ENCODE results near the gene SPDYE6.
"Not testable (repeated sequence)": the region's sequence is repeated elsewhere in the genome, so short reads cannot be mapped to it uniquely, and the experiment has no call there.

SPDYE6 gene

DNA sequence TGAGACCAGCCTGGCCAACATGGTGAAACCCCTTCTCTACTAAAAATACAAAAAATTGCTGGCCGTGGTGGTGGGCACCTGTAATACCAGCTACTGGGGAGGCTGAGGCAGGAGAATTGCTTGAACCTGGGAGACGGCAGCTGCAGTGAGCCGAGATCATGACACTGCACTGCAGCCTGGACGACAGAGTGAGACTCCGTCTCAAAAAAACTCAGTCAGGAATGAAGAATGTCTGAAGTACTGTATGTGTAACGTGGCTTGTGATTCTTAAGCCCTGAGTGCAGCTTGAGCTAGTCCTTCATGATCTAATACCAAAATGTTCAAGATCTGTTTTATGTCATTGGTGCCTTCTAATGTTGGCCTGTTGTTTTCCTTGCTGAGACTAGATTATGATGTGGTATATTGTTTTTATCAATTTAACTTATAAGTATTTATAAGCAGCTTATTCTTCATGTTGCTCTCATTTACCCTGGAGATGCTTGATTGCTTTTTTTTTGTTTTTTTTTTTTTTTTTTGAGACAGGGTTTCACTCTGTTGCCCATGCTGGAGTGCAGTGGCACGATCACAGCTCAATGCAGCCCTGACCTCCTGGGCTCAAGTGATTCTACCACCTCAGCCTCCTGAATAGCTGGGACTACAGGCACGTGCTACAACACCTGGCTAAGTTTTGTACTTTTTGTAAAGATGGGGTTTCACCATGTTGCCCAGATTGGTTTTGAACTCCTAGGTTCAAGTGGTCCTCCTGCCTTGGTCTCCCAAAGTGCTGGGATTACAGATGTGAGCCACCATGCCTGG is 25.4 kb downstream of the SPDYE6 start:
- H3K36me3 Mint-ChIP-seq (ENCODE audit: low read depth); H3K27ac Mint-ChIP-seq; H3K4me3 Mint-ChIP-seq; intact Hi-C loops (cut with micrococcal nuclease); H3K9me3 Mint-ChIP-seq: not testable (repeated sequence)
- Mint-ChIP-seq H3K4me1 (ENCODE audit: low read depth) (peaks cover 11% of the 10 kb centered on the region), H3K27me3 (peaks cover 11% of the 10 kb centered on the region)

DNA sequence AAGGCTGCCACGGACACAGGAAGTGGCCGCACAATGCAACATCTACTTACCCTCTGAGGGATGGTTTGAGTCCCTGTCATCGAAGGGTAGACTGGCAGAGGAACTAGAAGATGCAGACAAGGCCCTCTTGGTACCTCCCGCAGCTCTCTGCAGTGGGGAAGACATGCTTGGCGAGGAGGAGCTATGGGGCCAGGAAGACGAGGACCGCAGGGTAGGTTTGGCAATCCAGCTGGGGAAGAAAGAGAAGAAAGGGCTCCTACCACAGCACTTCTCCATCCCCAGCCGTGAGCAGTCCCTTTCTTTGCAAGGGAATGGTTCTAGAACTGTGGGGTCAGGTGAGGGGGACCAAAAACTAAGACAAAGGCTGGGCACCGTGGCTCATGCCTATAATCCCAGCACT is 26.9 kb downstream of the SPDYE6 start:
- Mint-ChIP-seq H3K4me1 (ENCODE audit: low read depth) (peaks cover 11% of the 10 kb centered on the region), H3K27me3 (peaks cover 11% of the 10 kb centered on the region)
- intact Hi-C loops (cut with micrococcal nuclease); H3K27ac Mint-ChIP-seq; H3K36me3 Mint-ChIP-seq (ENCODE audit: low read depth); H3K4me3 Mint-ChIP-seq; H3K9me3 Mint-ChIP-seq: not testable (repeated sequence)

DNA sequence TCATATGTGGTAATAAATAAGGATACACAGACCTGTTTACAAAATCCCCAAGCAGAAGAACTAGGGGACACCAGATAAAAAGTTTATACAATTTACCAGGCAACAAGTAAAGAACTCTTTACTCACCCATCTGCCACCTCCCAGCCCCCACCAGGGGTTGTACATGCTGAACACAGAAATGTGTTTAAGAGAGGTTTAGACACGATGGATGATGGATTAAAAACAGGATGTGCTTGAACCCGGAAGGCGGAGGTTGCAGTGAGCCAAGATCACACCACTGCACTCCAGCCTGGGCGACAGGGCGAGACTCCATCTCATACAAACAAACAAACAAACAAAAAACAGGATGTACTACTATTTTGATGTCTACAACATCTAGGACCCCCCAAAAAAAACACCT is 27.4 kb downstream of the SPDYE6 start:
- H3K4me1 Mint-ChIP-seq (ENCODE audit: low read depth): peaks cover 11% of the 10 kb centered on the region
- H3K36me3 Mint-ChIP-seq (ENCODE audit: low read depth); H3K27ac Mint-ChIP-seq; H3K4me3 Mint-ChIP-seq; intact Hi-C loops (cut with micrococcal nuclease); H3K9me3 Mint-ChIP-seq: not testable (repeated sequence)
- peaks cover 11% of the 10 kb centered on the region for H3K27me3 Mint-ChIP-seq

DNA sequence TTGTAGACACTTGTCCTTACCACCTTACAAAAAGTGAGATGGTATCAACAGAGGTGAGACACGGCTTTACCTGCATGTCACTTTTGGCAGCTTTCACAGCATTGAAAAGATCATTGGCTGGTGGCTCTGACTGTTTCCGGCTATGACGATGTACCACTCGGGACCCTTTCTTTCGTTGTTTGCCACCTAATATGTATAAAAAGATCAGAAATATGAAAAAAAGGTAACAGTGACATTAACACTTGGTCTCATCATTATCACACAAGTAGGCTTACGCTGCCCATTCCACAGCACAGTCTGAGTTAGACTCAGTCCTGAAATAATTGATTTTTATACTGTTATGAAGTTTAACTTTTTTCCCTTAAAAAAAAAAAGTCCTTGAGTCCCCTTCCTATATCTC is 29.1 kb downstream of the SPDYE6 start:
- intact Hi-C loops (cut with micrococcal nuclease); H3K36me3 Mint-ChIP-seq (ENCODE audit: low read depth); H3K9me3 Mint-ChIP-seq; H3K4me3 Mint-ChIP-seq; H3K27me3 Mint-ChIP-seq; H3K27ac Mint-ChIP-seq: not testable (repeated sequence)
- peaks cover 11% of the 10 kb centered on the region for H3K4me1 Mint-ChIP-seq (ENCODE audit: low read depth)

DNA sequence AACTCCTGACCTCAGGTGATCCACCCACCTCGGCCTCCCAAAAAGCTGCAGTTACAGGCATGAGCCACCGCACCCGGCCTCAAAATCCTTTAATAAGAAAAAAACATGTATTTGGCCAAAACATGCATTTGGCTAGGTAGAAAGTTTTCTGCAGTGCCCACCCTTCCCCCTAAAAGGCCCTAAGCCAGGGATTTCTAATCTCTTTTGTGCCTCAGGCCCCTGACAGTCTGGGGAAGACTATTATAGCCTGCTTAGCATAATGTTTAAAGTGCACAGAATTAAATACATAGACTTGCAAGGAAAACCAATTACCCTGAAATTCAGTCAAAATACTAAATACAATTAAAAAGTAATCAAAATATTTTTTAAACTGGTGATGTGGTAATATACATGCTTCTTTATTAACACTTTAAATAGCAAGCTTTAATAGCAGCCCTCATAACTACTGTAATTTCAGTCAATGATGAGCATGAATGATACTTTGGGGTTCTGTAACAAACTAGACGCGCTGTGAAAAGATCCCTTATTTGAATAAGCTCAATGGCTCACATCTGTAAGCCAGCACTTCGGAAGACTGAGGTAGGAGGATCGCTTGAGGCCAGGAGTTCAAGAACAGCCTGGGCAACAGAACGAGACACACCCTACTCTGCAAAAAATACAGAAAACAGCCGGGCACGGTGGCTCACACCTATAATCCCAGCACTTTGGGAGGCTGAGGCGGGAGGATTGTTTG is 29.9 kb downstream of the SPDYE6 start:
- Mint-ChIP-seq H3K27ac (no peak overlapping the region), H3K27me3 (peaks cover 9% of the 10 kb centered on the region), H3K36me3 (ENCODE audit: low read depth) (peaks cover 15% of the 10 kb centered on the region), H3K4me3 (no peak overlapping the region), H3K9me3 (no peaks in the 10 kb centered on the region), H3K4me1 (ENCODE audit: low read depth) (peaks cover 17% of the 10 kb centered on the region)
- intact Hi-C loops (cut with micrococcal nuclease): no loop called here

DNA sequence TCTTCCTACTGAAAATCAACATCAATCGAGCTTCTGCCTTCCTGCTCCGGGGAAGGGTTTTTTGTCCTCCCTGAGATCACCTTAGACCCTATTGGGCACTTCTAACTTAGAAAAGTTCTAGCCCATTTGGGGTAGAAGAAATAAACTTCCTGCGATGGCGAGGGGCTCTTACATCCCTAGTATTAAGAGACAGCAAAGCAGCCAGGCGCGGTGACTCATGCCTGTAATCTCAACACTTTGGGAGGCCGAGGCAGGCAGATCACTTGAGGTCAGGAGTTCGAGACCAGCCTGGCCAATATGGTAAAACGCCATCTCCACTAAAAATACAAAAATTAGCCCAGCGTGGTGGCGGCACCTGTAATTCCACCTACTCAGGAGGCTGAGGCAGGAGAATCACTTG is 31.1 kb downstream of the SPDYE6 start:
- intact Hi-C loops (cut with micrococcal nuclease); H3K27ac Mint-ChIP-seq; H3K27me3 Mint-ChIP-seq; H3K4me3 Mint-ChIP-seq; H3K9me3 Mint-ChIP-seq: not testable (repeated sequence)
- peaks cover 27% of the 10 kb centered on the region for H3K36me3 Mint-ChIP-seq (ENCODE audit: low read depth)
- peaks cover 17% of the 10 kb centered on the region for H3K4me1 Mint-ChIP-seq (ENCODE audit: low read depth)

DNA sequence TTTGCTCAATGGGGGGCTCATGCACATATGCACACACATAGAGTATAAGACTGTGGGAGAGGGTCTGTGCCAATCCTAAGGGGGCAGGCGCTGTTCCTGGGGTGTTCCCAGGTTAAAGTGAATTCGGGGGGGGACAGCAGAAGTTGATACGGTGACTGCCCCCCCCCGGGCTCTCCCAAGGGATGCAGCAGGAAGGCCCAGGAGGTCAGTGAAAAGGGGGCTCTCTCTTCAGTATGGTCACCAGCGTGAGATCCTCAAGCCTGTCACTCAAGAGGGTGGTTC is 32.4 kb downstream of the SPDYE6 start:
- peaks cover 9% of the 10 kb centered on the region for H3K27me3 Mint-ChIP-seq
- H3K36me3 Mint-ChIP-seq (ENCODE audit: low read depth): peaks cover 39% of the 10 kb centered on the region
- H3K4me1 Mint-ChIP-seq (ENCODE audit: low read depth): peaks cover 17% of the 10 kb centered on the region
- intact Hi-C loops (cut with micrococcal nuclease): no loop called here
- no peaks in the 10 kb centered on the region for H3K9me3 Mint-ChIP-seq
- H3K4me3 Mint-ChIP-seq: no peak overlapping the region
- no peak overlapping the region for H3K27ac Mint-ChIP-seq

DNA sequence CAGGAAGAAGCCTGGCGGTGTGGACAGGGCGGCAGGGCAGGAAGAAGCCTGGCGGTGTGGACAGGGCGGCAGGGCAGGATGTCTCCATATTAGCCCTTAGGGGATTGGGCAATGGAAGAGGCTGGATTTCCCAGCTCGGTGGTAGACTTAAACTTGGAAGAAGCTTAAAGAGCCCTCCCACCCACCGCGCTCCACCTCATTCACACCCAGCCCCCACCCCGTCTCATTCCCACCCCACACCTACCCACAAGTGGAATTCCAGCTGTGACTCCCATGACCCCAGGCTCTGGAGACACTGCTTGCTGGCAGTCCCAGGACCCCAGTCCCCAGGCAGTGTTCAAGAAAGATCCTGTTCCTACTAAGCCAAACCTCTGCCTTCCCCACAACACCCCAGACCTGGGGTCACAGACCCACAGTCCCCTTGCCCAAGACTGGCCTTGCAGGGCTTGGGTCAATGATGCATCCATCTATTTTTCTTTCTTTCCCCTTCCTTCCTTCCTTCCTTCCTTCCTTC is 34.0 kb downstream of the SPDYE6 start:
- intact Hi-C loops (cut with micrococcal nuclease): no loop called here
- Mint-ChIP-seq H3K27ac (no peak overlapping the region), H3K36me3 (ENCODE audit: low read depth) (peaks cover 55% of the 10 kb centered on the region)

DNA sequence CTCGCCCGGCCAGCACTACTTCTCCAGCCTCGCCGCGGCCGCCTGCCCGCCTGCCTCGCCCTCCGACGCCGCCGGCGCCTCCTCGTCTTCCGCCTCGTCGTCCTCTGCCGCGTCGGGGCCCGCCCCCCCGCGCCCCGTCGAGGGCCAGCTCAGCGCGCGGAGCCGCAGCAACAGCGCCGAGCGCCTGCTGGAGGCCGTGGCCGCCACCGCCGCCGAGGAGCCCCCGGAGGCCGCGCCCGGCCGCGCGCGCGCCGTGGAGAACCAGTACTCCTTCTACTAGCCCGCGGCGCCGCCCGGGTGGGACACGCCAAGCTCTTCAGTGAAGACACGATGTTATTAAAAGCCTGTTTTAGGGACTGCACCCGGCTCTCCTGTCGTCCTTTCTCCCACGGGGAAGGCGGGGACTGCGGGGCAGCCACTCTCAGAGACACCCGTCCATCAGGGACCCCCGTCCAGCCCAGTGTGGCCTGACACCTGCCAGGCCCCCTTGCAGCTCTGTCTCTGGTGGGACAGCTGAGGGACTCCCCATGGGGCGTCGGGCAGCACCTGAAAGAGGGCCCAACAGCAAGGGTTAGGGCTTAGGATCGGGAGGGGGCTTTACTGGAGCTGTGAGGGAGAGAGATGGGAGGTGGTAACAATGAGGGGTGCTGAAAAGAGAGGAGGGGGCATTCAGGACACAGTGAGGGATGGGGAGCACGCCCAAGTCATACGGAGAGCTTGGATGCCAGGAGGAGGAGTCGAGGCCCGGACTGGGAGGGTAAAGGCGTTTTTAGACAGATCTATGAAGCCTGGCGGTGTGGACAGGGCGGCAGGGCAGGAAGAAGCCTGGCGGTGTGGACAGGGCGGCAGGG is 34.7 kb downstream of the SPDYE6 start:
- intact Hi-C loops (cut with micrococcal nuclease): no loop called here
- H3K27ac Mint-ChIP-seq: no peak overlapping the region
- peaks cover 5% of the 10 kb centered on the region for H3K4me1 Mint-ChIP-seq (ENCODE audit: low read depth)
- peaks cover 62% of the 10 kb centered on the region for H3K36me3 Mint-ChIP-seq (ENCODE audit: low read depth)
- H3K4me3 Mint-ChIP-seq: no peak overlapping the region
- H3K9me3 Mint-ChIP-seq: no peaks in the 10 kb centered on the region
- peaks cover 1% of the 10 kb centered on the region for H3K27me3 Mint-ChIP-seq

More for the DNA sequence above, 34.0 kb downstream of the SPDYE6 start:
- Mint-ChIP-seq H3K27me3 (peaks cover 2% of the 10 kb centered on the region), H3K4me3 (no peak overlapping the region), H3K4me1 (ENCODE audit: low read depth) (peaks cover 6% of the 10 kb centered on the region), H3K9me3 (no peaks in the 10 kb centered on the region)

DNA sequence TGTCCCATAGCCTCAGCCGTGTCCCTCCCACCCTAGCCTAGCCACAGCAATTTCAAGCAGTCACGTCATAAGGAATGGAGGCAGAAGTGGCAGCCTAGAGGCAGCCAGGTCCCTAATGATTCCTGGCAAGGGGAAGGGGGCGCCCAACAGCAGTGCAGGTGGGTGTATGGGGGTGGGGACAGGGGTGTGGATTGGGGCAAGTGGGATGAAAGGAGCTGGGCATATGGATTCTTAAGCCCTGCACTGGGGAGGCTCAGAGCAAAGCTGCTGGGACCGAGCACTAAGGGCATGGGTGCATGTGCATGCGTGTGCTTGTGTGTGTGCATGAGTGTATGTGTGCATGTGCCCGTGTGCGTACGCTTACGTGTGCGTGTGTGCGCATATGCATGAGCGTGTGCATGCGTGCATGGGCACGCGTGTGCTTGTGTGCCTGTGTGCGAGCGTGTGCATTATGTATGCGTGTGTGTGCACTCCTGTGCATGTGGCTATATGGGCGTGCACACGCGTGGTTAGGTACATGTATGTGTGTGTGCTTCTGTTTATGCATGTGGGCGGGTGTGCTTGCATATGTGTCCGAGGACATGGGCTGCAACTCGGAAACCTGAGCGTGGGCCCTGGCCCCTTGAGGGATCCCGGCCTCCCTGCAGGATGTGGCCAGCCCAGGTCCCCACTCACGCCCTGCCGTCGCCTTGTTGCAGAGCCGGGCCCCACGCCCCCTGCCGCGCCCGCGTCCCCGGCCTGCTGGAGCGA is 35.5 kb downstream of the SPDYE6 start:
- H3K4me3 Mint-ChIP-seq: no peak overlapping the region
- peaks cover 67% of the 10 kb centered on the region for H3K36me3 Mint-ChIP-seq (ENCODE audit: low read depth)
- no peaks in the 10 kb centered on the region for H3K9me3 Mint-ChIP-seq
- intact Hi-C loops (cut with micrococcal nuclease): no loop called here
- peaks cover 5% of the 10 kb centered on the region for H3K4me1 Mint-ChIP-seq (ENCODE audit: low read depth)
- no peaks in the 10 kb centered on the region for H3K27me3 Mint-ChIP-seq
- H3K27ac Mint-ChIP-seq: no peak overlapping the region

DNA sequence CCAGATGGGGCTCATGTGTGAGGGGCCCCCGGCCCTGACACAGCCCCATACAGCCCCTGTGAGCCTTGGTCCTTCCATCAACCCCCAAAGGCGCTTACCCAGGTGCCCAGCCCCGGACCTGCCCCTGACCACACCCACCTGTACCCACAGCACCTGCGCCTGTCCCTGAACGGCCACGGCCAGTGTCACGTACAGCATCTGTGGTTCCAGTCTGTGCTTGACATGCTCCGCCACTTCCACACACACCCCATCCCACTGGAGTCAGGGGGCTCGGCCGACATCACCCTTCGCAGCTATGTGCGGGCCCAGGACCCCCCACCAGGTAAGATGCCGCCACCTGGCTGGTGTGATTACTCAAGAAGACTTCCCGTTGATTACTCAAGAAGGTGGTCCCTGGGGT is 36.1 kb downstream of the SPDYE6 start:
- H3K27me3 Mint-ChIP-seq: no peaks in the 10 kb centered on the region
- intact Hi-C loops (cut with micrococcal nuclease): no loop called here
- H3K27ac Mint-ChIP-seq: no peak overlapping the region
- H3K36me3 Mint-ChIP-seq (ENCODE audit: low read depth): peaks cover 73% of the 10 kb centered on the region
- H3K4me1 Mint-ChIP-seq (ENCODE audit: low read depth): peaks cover 5% of the 10 kb centered on the region
- H3K4me3 Mint-ChIP-seq: no peak overlapping the region
- H3K9me3 Mint-ChIP-seq: no peaks in the 10 kb centered on the region

DNA sequence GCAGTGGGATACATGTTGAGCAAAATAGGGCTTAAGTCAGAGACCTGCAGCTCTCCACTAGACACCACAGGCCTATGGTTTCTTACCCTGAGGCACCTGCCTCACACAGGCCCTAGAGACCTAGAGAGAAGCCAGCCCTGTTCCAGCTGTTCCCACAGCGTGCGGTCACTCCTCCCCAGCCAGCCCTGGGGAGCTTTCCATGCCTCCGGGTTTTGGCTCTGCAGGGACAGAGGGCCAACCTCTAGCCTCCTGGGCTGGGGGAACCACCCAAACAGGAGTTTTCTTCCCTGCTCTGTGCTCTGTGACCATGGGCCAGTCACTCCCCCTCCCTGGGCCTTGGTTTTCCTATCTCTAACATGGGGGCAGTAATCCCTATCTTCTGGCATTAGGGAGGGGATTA is 36.6 kb downstream of the SPDYE6 start:
- H3K27ac Mint-ChIP-seq: no peak overlapping the region
- H3K9me3 Mint-ChIP-seq: no peaks in the 10 kb centered on the region
- no peak overlapping the region for H3K4me3 Mint-ChIP-seq
- intact Hi-C loops (cut with micrococcal nuclease): no loop called here
- H3K27me3 Mint-ChIP-seq: no peaks in the 10 kb centered on the region
- H3K36me3 Mint-ChIP-seq (ENCODE audit: low read depth): peaks cover 78% of the 10 kb centered on the region
- H3K4me1 Mint-ChIP-seq (ENCODE audit: low read depth): peaks cover 5% of the 10 kb centered on the region

DNA sequence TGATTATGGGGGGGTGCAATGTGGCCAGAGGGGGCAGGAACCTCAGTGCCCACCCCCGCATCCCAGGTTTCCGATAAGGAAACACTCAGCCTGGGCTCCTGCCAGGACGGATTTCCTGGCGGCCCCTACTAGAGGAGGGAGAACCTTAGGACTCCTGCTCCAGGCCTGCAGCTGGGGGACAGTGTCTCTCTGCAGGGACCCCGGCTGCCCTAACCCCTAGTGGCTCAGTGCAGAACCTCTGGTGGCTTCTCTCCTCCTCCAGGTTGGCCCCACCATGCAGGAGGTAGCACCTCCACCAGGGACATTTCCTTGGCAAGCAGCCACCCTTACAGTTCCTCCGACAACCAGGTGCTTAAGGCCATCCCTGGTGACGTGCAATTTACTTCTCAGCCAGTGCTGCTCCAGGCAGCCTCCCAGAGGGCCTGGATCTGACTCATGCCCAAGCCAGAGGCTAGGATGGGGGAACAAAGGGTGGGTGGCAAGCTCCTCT is 37.7 kb downstream of the SPDYE6 start:
- H3K27me3 Mint-ChIP-seq: no peaks in the 10 kb centered on the region
- no peaks in the 10 kb centered on the region for H3K9me3 Mint-ChIP-seq
- H3K36me3 Mint-ChIP-seq (ENCODE audit: low read depth): peaks cover 89% of the 10 kb centered on the region
- H3K27ac Mint-ChIP-seq: no peak overlapping the region
- peaks cover 5% of the 10 kb centered on the region for H3K4me1 Mint-ChIP-seq (ENCODE audit: low read depth)
- intact Hi-C loops (cut with micrococcal nuclease): no loop called here
- H3K4me3 Mint-ChIP-seq: no peak overlapping the region

Measured in dendritic cell treated with granulocyte-macrophage colony-stimulating factor and Interleukin-4, amounts not matched to agents 40 ng/mL and 50 ng/mL, for 4 days (primary cell).